NCI-H146 treated with DMSO at 0.1 percent for 48 hours (cell line): Measurements from ENCODE around the gene RCAN2.

Source experiments
- DNase-seq: peaks from one replicate; lab custom pipeline; 2025; ENCODE audit not compliant: unreplicated experiment; lab: John Stamatoyannopoulos, UW

The RCAN2 gene

GRCh38 chr6:46219661-46220060 lies 271.6 kb downstream of the RCAN2 start:
- DNase-seq = no peak

GRCh38 chr6:46218457-46218856 lies 272.8 kb downstream of the RCAN2 start:
- DNase-seq = no peak

DNA sequence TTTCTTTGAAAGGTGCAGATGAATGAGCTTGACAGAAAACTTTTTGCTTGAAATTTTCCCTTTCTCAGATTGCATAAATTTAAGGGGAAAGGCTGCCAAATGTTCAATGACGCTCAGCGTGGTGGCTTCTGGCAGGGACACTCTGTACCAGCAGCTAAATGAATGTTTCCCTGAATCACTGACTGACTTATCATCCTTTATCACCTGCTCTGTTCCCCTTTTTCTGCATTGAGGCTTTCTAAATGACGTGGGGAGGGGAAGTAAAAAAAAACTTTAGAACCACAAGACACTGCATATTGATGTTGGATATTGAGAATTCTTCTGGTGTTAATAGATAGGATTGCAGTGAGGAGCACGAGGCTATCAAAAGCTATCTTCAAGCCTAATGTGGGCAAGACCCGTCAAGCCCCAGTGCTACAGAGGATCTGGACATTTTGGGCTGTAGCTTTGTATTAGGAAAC lies 273.5 kb downstream of the RCAN2 start:
- no peak for DNase-seq

DNA sequence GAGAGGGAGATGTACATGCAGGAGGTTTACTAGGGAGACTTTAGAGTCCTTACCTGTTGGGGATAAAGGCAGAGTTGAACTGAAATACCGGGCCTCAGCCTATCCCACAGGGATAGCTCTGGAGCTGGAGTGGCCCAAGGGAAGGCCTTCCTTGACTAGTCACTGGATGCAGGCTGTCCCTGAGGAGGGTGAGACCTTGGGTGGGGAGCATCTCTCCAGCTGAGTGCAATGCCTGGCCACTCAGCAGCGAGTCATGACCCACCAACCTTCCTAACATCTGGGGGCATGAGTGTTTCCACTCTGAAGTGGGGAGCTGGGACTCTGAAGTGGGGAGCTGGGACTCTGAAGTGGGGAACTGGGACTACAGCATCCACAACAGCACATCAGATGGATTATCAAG lies 274.4 kb downstream of the RCAN2 start:
- DNase-seq = no peak

- no peak for DNase-seq
Measured at GRCh38 chr6:46215777-46216176, 275.5 kb downstream of the RCAN2 start.

DNA sequence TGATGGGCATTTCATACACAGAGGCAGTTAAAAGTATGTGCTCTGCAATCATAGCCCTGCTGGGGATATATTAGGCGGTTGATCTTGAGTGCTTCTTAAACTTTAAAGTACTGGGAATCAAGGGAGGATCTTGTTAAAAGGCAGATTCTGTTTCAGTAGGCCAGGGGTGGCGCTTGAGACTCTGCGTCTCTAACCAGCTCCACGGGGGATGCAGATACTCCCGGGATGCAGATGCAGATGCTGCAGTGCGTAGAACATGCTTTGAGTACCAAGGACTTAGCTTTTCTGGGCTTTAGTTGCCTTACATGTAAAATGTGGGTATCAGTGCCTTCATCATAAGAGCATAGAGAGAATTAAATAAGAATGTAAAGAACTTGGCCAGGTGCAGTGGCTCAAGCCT lies 276.0 kb downstream of the RCAN2 start:
- no peak for DNase-seq

- no peak for DNase-seq
Measured at GRCh38 chr6:46211917-46212316, 279.3 kb downstream of the RCAN2 start.

GRCh38 chr6:46210294-46210693 lies 281.0 kb downstream of the RCAN2 start:
- DNase-seq = no peak

- DNase-seq = no peak
Measured at GRCh38 chr6:46208303-46208702, 282.9 kb downstream of the RCAN2 start.

GRCh38 chr6:46207174-46207573 lies 284.1 kb downstream of the RCAN2 start:
- no peak for DNase-seq

DNA sequence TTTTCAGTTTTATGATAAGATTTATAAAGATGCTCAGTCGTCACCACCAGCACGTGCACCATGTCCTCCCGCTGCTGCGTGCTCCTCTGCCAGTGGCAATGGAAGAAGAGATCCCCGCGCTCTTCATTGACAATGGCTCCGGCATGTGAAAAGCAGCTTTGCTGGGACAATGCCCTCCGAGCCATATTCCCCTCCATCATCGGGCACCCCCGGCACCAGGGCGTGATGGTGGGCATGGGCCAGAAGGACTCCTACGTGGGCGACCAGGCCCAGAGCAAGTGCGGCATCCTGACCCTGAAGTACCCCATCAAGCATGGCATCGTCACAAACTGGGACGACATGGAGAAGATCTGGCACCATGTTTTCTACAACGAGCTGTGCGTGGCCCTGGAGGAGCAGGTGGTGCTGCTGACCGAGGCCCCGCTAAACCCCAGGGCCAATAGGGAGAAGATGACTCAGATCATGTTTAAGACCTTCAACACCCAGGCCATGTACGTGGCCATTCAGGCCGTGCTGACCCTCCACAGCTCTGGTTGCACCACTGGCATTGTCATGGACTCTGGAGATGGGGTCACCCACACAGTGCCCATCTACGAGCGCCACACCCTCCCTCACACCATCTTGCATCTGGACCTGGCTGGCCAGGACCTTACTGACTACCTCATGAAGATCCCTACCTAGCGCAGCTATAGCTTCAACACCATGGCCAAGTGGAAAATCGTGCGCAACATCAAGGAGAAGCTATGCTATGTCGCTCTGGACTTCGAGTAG lies 286.2 kb downstream of the RCAN2 start:
- no peak for DNase-seq

DNA sequence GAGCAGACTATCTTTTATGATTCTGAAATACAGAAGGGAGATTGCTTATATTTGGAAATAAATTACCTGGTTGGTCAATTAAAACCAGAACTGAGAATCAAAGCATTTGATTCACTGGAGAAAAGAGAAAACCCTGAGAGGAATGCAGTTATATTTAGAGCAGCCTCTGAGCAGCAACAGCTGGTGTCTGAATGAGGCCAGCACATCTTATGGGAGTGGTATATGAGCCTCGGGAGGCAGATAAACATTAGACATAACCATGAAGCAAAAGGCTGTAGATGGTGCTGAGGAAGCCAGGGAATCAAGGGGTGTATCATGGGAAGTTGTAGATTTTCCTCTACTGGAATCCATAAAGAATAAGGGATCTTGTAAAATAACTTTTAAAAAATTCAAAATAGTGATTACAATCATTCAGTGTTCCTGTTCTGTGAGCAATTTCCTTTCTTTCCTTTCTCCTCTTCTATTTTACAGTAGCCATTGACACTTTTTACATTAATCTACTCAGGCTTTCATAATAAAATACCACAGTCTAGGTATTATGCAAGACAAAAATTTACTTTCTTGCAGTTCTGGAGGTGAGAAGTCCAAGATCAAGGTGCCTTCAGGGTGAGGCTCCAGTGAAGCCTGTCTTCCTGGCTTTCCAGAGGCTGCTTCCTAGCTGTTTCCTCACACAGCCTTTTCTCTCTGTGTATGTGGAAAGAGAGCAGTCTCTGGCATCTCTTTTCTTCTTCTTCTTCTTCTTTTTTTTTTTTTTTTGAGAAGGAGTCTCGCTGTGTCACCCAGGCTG lies 287.7 kb downstream of the RCAN2 start:
- no peak for DNase-seq

GRCh38 chr6:46201702-46202101 lies 289.5 kb downstream of the RCAN2 start:
- no peak for DNase-seq

DNA sequence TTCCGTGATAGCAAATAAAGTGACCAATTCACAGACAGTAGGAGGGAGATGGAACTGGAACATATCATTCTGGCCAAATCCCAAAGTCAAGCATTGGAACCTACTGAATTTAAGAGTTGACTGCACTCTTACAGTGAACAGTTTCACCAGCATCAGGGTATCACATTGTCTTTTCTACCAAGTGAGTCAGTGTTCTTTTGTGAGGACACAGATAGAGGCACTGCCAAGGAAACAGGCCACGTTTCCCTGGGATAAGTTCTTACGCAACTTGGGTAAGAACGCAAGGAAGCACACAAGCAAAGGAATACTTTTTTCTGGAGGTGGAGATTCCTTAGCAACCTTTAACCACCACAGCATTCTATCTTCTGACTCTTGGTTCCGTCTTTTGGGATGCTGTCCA lies 291.9 kb downstream of the RCAN2 start:
- DNase-seq = no peak

- no peak for DNase-seq
Measured at GRCh38 chr6:46191961-46192360, 299.3 kb downstream of the RCAN2 start.

DNA sequence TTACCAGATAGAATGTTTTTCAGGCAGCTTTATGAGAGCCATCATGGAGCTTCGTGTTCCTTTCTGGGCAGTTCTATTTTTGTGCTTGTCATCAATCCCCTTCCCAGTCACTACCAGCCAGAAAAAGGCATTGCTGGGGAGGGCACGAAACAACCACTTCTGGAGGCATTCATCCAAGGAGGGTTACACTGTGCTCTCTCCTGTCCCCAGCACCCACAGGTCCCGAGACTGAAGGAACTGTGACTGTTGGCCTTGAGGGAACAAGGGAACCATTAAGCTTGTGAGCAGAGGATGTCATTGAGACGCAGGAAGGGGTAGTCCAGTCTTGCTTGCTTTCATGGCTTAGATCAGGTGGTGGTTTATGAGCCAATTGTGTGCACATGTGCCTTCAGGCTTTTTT lies 300.4 kb downstream of the RCAN2 start:
- DNase-seq = no peak

DNA sequence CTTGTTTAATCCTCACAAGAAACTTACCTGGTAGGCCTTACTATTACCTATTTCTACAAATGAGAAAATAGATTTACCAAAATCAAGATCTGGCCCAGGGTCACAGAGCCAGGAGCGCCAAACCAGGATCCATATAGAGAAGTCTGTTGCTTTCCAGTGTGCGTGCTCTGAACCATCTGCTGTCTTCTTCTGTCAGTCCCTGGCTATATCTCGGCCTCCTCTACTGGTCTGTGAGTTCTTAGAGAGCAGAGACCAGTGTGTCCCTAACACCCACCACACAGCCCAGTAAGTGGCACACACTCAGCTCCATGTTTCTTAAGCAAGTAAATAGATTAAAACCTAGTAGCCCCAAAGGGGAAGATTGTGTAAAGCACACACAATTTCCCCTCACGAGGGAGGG lies 301.5 kb downstream of the RCAN2 start:
- no peak for DNase-seq

GRCh38 chr6:46186583-46186982 lies 304.7 kb downstream of the RCAN2 start:
- no peak for DNase-seq

- no peak for DNase-seq
Measured at GRCh38 chr6:46184114-46184513, 307.1 kb downstream of the RCAN2 start.

DNA sequence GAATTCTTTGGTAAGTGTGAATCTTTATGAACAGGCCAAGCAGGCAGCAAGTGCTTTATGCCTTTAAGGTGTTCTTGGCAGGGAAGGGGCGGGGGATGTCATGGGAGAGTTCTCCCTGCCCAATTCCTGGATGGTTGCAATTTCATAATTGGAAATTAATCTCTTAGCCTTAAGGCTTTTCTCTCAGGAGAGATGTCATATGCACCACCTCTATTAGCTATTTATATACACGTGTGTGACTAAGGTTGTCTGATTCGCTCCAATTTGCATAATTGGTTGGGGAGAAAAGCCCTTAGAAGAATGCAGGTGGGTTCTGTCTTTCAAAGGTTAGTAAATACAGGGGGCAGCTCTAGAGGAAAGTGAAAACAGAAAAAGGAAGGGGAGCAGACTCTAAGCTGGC lies 315.3 kb downstream of the RCAN2 start:
- DNase-seq = no peak

DNA sequence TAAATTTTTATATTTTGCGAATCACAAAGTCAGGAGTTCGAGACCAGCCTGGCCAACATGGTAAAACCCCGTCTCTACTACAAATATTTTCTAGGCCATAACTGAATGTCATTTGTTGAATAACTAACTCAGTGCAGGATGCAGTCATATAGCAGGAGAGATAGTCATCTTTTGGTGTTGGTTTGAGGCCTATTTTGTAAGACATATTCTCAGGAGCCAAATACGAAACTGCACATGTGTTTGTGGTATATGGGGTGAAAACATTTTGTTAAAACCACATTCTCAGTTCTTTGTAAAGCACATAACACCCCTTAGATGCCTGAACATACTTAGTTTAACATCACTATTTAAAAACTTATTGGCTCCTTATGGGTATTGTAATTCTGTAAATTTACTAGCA lies 315.8 kb downstream of the RCAN2 start:
- DNase-seq = no peak

DNA sequence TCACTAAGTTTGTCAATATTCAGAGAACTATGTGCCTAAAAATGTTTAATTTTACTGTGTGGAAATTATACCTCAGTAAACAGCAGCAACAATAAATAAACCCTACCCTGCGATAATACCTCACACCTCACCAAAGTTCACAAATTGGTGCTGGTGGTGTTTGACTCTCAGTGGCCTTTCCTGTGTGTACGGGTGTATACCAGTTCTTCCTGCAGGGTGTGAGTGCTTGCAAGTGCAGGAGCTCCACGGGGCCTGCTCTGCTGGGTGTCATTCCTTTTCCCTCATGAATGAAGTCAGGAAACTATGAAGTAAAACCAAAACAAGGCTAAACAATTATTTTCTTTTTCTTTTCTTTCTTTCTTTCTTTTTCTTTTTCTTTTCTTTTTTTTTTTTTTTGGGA lies 316.3 kb downstream of the RCAN2 start:
- DNase-seq = no peak
